ENCODE data around the gene RASGRP2.

Gene RASGRP2

GRCh38 chr11:64743591-64744543 is at the start of gene RASGRP2:
Gene RASGRP2 (minus strand): TSS chr11:64744142. CDS start chr11:64742866, 1,276 bp downstream.
- no peak within 1 kb of the TSS for H3K27ac ChIP-seq
- no peak for DNase-seq (ENCODE audit: low read depth, low spot score)
- H3K9ac ChIP-seq (ENCODE audit: insufficient read length) = peak within 1 kb of the TSS; percentile 61
- TF ChIP-seq FOXP2 (optimal IDR thresholded peaks at IDR 0.05; ENCODE audit: control extremely low read depth, extremely low read length, insufficient read depth) (no peak), POLR2AphosphoS5 (IDR thresholded peaks at IDR 0.05; ENCODE audit: borderline replicate concordance, low read depth, low read length) (no peak), EZH2 (IDR thresholded peaks at IDR 0.05) (no peak)
- H3K4me3 ChIP-seq = peak within 1 kb of the TSS; percentile 78
- no peaks in the 10 kb centered on the region for H3K36me3 ChIP-seq (ENCODE audit: insufficient read depth, low read length)
- H3K9me3 ChIP-seq (ENCODE audit: low read depth, low read length) = no peaks in the 10 kb centered on the region

- H3K9ac ChIP-seq (ENCODE audit: insufficient read length) = no peak overlapping the region
- DNase-seq (ENCODE audit: low read depth, low spot score) = no peak
- no peak overlapping the region for H3K27ac ChIP-seq
- H3K4me3 ChIP-seq = no peak overlapping the region
- H3K9me3 ChIP-seq (ENCODE audit: low read depth, low read length) = no peaks in the 10 kb centered on the region
- TF ChIP-seq FOXP2 (optimal IDR thresholded peaks at IDR 0.05; ENCODE audit: control extremely low read depth, extremely low read length, insufficient read depth) = no peak
- no peak for TF ChIP-seq POLR2AphosphoS5 (IDR thresholded peaks at IDR 0.05; ENCODE audit: borderline replicate concordance, low read depth, low read length)
- no peak for TF ChIP-seq EZH2 (IDR thresholded peaks at IDR 0.05)
- peaks cover 5% of the 10 kb centered on the region; the same call in 1 of the 2 replicates for H3K36me3 ChIP-seq (ENCODE audit: insufficient read depth, low read length)
Observed at GRCh38 chr11:64792482-64792881, 48.5 kb upstream of the RASGRP2 start.

- no peak overlapping the region for H3K4me3 ChIP-seq
- H3K27ac ChIP-seq = no peak overlapping the region
- H3K9me3 ChIP-seq (ENCODE audit: low read depth, low read length) = no peaks in the 10 kb centered on the region
- TF ChIP-seq EZH2 (IDR thresholded peaks at IDR 0.05) = no peak
- TF ChIP-seq FOXP2 (optimal IDR thresholded peaks at IDR 0.05; ENCODE audit: control extremely low read depth, extremely low read length, insufficient read depth) = no peak
- TF ChIP-seq POLR2AphosphoS5 (IDR thresholded peaks at IDR 0.05; ENCODE audit: borderline replicate concordance, low read depth, low read length) = no peak
- peaks cover 5% of the 10 kb centered on the region; the same call in 1 of the 2 replicates for H3K36me3 ChIP-seq (ENCODE audit: insufficient read depth, low read length)
- no peak for DNase-seq (ENCODE audit: low read depth, low spot score)
- no peak overlapping the region for H3K9ac ChIP-seq (ENCODE audit: insufficient read length)
Observed at GRCh38 chr11:64791781-64792291, 47.9 kb upstream of the RASGRP2 start.

- Histone ChIP-seq H3K36me3 (ENCODE audit: insufficient read depth, low read length) (no peaks in the 10 kb centered on the region), H3K4me3 (no peak overlapping the region), H3K9ac (ENCODE audit: insufficient read length) (no peak overlapping the region), H3K27ac (no peak overlapping the region), H3K9me3 (ENCODE audit: low read depth, low read length) (no peaks in the 10 kb centered on the region)
- DNase-seq (ENCODE audit: low read depth, low spot score) = no peak
- no peak for TF ChIP-seq POLR2AphosphoS5 (IDR thresholded peaks at IDR 0.05; ENCODE audit: borderline replicate concordance, low read depth, low read length)
- TF ChIP-seq EZH2 (IDR thresholded peaks at IDR 0.05) = no peak
- no peak for TF ChIP-seq FOXP2 (optimal IDR thresholded peaks at IDR 0.05; ENCODE audit: control extremely low read depth, extremely low read length, insufficient read depth)
Observed at GRCh38 chr11:64790205-64791095, 46.5 kb upstream of the RASGRP2 start.

GRCh38 chr11:64789331-64790204 is 45.6 kb upstream of the RASGRP2 start:
- H3K27ac ChIP-seq = no peak overlapping the region
- no peak overlapping the region for H3K4me3 ChIP-seq
- DNase-seq (ENCODE audit: low read depth, low spot score) = no peak
- TF ChIP-seq POLR2AphosphoS5 (IDR thresholded peaks at IDR 0.05; ENCODE audit: borderline replicate concordance, low read depth, low read length) (no peak), FOXP2 (optimal IDR thresholded peaks at IDR 0.05; ENCODE audit: control extremely low read depth, extremely low read length, insufficient read depth) (no peak)
- no peaks in the 10 kb centered on the region for H3K9me3 ChIP-seq (ENCODE audit: low read depth, low read length)
- no peak overlapping the region for H3K9ac ChIP-seq (ENCODE audit: insufficient read length)
- no peaks in the 10 kb centered on the region for H3K36me3 ChIP-seq (ENCODE audit: insufficient read depth, low read length)

GRCh38 chr11:64788321-64789215 is 44.6 kb upstream of the RASGRP2 start:
- H3K9ac ChIP-seq (ENCODE audit: insufficient read length) = no peak overlapping the region
- DNase-seq (ENCODE audit: low read depth, low spot score) = no peak
- H3K4me3 ChIP-seq = no peak overlapping the region
- no peaks in the 10 kb centered on the region for H3K36me3 ChIP-seq (ENCODE audit: insufficient read depth, low read length)
- H3K9me3 ChIP-seq (ENCODE audit: low read depth, low read length) = no peaks in the 10 kb centered on the region
- TF ChIP-seq EZH2 (IDR thresholded peaks at IDR 0.05) = no peak
- TF ChIP-seq FOXP2 (optimal IDR thresholded peaks at IDR 0.05; ENCODE audit: control extremely low read depth, extremely low read length, insufficient read depth) = no peak
- TF ChIP-seq POLR2AphosphoS5 (IDR thresholded peaks at IDR 0.05; ENCODE audit: borderline replicate concordance, low read depth, low read length) = no peak
- no peak overlapping the region for H3K27ac ChIP-seq
